H1 (cell line): ENCODE results near the gene LRRIQ3. TPM values are rescaled to one million over a fixed set of nuclear protein-coding genes. Genes with fewer than 3 reads are reported as not detected.

ENCODE experiments used
- polyA plus RNA-seq, 7 experiments: library from polyadenylated mRNA; depleted of rRNA in 3 of 7; stranded (reverse) in 5 of 7; unstranded in 2 of 7; fragments of >200 nt in 5 of 7; fragments of 200-250 nt in 2 of 7; gene quantifications; 1 replicate in 5 of 7; 2 replicates in 1 of 7; 4 replicates in 1 of 7; pipeline versions ENCODE4 v1.2.1 to v1.2.3, GENCODE V29; 2011 to 2013; ENCODE audit warnings: missing spikeins in 2 of 7, mixed read lengths in 2 of 7
- total RNA-seq: library from RNA; stranded (reverse); fragmentation: NEBNext Ultra II Directional; extraction: Animal tissue kit (Norgen Biotek cat#: 25700); gene quantifications from 2 replicates; pipeline ENCODE4 v1.2.1, GENCODE V29; 2021

Gene LRRIQ3
- total and polyA plus RNA-seq, 2 of the 8 experiments (the other 6 are each of a cell fraction or from before 2014, with no cell fraction given): 0.08 to 0.19 TPM

Other genes starting within 250 kb of the LRRIQ3 start
- gene FPGT, start 66 bp upstream of the LRRIQ3 start, total RNA-seq: 3.8 and 4.1 TPM in 2 replicates
- gene FPGT, start 66 bp upstream of the LRRIQ3 start, polyA plus RNA-seq (2011; rRNA removed): 0.80 and 1.3 TPM in 2 replicates
- 0.19 and 0.48 TPM in 2 replicates for gene TNNI3K, start 37.2 kb upstream of the LRRIQ3 start, total RNA-seq
- 0.41 TPM in 1 of 2 replicates, not detected in the other for gene TNNI3K, start 37.2 kb upstream of the LRRIQ3 start, polyA plus RNA-seq (2011; rRNA removed)